T-helper 1 cell treated with Interleukin-12 subunit alpha and Interleukin-12 subunit beta and Interleukin-4 antibody, amounts not matched to agents 30 μg/mL and 1 μg/mL, for 36 hours (primary cell): ENCODE data around the gene NREP.
"Not testable (repeated sequence)": the region's sequence is repeated elsewhere in the genome, so short reads cannot be mapped to it uniquely, and the experiment has no call there.

Experiments used
- H3K27ac Mint-ChIP-seq: one replicate; pipeline ENCODE4 v1.8.0; 2021; ENCODE audit warnings: mild to moderate bottlenecking, mixed read lengths
- H3K27me3 Mint-ChIP-seq: one replicate; pipeline ENCODE4 v1.8.0; 2021; ENCODE audit warnings: low read depth, mixed read lengths
- H3K36me3 Mint-ChIP-seq: one replicate; pipeline ENCODE4 v1.8.0; 2021; ENCODE audit warnings: low read depth, mixed read lengths
- H3K4me1 Mint-ChIP-seq: one replicate; pipeline ENCODE4 v1.8.0; 2021; ENCODE audit warnings: low read depth, mixed read lengths
- H3K4me3 Mint-ChIP-seq: one replicate; pipeline ENCODE4 v1.8.0; 2021; ENCODE audit warnings: mild to moderate bottlenecking, moderate library complexity, mixed read lengths
- H3K9me3 Mint-ChIP-seq: one replicate; pipeline ENCODE4 v1.8.0; 2021; ENCODE audit warnings: mixed read lengths

NREP gene

DNA sequence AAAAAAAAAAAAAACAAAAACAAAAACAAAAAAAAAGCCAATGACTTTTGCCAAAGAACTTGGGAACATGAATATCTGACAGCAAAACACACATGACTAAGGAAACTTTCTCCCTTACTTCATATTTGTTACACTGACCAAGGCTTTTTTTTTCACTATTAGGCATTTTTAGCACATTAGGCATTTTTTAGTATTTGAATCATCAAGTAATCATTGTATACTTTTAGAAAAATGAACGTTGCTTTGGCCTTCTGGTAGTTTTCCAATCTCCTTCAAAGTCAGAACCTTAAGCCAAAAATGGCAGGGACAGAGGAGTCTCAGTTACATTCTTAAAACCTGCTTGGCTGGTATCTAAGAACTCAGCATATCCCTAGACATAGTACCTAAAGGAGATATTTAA is 19.3 kb downstream of the NREP start:
- no peaks in the 10 kb centered on the region for H3K27me3 Mint-ChIP-seq
- H3K4me1 Mint-ChIP-seq, result peaks cover 41% of the 10 kb centered on the region
- H3K9me3 Mint-ChIP-seq, result no peaks in the 10 kb centered on the region
- H3K36me3 Mint-ChIP-seq, result peaks cover 13% of the 10 kb centered on the region
- no peak overlapping the region for H3K4me3 Mint-ChIP-seq
- H3K27ac Mint-ChIP-seq, result no peak overlapping the region

DNA sequence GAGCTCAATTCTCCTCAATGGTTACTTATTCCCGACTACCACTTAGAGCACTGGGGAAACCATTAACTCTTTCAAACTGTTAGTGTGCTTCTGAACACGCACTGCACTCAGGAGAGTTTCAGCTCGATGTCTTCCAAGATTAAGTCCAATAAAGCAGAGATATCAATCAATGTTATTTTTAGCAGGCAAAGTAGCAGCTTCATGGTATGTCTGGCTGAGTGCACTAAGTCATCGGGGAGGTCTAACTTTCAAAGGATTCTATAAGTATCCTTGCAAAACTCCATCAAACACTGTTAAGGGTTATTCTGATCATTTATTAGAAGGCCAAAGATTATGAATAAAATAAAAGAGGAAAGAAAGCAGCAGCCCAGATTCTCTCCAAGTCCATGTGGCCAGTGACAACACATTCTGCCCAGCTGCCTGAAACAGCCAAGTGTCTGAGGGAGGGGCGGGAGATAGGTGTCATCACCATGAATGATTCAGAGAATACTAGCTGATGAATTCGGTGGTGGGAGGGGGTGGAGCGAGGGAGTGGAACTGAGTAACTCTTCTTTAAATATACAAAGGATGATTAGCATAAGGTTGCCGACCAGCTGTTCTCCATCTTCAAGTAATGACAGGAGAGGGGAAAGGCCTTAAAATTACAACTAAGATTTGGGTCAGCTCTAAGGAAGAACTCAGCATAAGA is 21.3 kb downstream of the NREP start:
- no peaks in the 10 kb centered on the region for H3K9me3 Mint-ChIP-seq
- no peak overlapping the region for H3K27ac Mint-ChIP-seq
- H3K36me3 Mint-ChIP-seq, result peaks cover 16% of the 10 kb centered on the region
- H3K4me3 Mint-ChIP-seq, result no peak overlapping the region
- peaks cover 39% of the 10 kb centered on the region for H3K4me1 Mint-ChIP-seq
- no peaks in the 10 kb centered on the region for H3K27me3 Mint-ChIP-seq

DNA sequence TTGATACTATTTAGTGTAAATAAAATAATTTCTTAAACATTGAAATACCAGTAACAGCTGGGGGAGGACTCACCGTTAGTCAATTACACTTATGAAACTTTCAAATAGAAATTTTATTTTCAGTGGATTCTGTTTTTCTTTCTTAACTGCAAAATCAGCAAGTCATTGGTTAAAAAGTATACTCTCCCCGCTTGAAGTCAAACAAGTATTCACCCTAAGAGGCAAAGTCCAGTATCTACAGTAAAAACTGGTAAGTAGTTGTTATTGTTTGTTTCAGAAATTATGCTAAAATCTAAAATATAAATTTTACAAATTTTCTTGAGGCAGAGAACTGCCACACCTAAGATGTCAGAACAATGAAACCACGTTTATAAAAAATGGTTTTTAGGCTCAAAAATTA is 22.4 kb downstream of the NREP start:
- no peaks in the 10 kb centered on the region for H3K27me3 Mint-ChIP-seq
- no peaks in the 10 kb centered on the region for H3K9me3 Mint-ChIP-seq
- peaks cover 25% of the 10 kb centered on the region for H3K36me3 Mint-ChIP-seq
- no peak overlapping the region for H3K27ac Mint-ChIP-seq
- H3K4me3 Mint-ChIP-seq, result no peak overlapping the region
- peaks cover 37% of the 10 kb centered on the region for H3K4me1 Mint-ChIP-seq

DNA sequence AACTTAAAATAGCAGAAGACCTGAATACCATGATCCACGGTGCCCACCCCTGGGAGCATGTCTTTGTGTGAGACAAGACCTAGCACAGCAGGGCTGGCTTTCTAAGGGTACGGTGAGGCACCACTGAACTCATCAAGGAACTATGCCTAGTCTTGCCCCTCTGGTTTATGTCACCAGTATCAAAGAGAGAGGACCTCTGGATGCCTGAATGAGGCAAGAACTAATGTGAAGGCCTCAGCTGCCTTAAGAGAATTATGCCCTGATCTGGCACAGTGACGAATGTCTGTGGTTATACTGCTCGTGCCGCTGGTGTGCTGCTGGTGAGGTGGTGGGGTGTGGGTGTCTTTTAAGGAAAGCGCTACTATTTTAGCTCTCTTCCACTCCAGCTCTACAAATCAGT is 23.0 kb downstream of the NREP start:
- H3K27me3 Mint-ChIP-seq, result no peaks in the 10 kb centered on the region
- H3K4me1 Mint-ChIP-seq, result peaks cover 36% of the 10 kb centered on the region
- H3K9me3 Mint-ChIP-seq, result no peaks in the 10 kb centered on the region
- H3K4me3 Mint-ChIP-seq, result no peak overlapping the region
- peaks cover 29% of the 10 kb centered on the region for H3K36me3 Mint-ChIP-seq
- H3K27ac Mint-ChIP-seq, result no peak overlapping the region

DNA sequence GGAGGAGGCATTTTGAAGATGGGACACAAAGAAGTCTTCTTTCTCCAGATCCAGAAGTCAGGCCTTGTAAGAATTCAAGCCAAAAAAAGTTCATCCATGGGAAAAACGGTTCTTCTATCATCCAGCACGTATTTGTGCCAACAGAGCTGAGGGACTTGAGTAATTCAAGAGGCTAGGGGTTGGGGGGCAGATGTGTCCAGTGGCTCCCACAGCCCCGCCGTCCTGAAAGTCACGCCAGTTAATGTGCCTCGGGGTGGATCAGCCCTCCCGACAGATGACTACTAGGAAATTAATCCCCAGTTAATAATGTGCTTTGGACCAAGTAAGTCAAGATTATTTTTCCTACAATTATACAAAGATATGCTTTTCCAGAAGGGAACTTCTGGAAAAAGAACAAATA is 23.4 kb downstream of the NREP start:
- H3K9me3 Mint-ChIP-seq, result no peaks in the 10 kb centered on the region
- peaks cover 33% of the 10 kb centered on the region for H3K36me3 Mint-ChIP-seq
- H3K27me3 Mint-ChIP-seq, result no peaks in the 10 kb centered on the region
- H3K4me3 Mint-ChIP-seq, result no peak overlapping the region
- H3K27ac Mint-ChIP-seq, result no peak overlapping the region
- H3K4me1 Mint-ChIP-seq, result peaks cover 31% of the 10 kb centered on the region

DNA sequence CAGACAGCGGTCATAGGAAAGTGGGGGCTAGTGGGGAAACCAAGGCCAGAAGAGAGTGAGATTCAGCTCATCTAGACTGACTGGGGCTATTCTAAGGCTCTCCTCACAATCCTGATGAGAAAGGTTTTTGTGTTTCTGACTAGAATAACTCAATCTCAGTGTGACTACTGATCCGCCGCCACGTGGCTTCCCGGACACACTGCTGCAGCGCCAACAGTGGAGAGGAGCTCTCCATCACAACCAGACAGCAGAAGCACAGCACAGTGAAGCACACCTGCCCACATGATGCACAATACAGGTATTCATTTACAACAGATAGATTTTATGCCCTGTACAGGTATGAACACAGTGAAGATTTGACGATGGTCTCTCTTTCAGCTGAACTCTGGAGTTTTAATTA is 25.4 kb downstream of the NREP start:
- Mint-ChIP-seq H3K36me3 (peaks cover 27% of the 10 kb centered on the region), H3K9me3 (no peaks in the 10 kb centered on the region), H3K4me1 (peaks cover 26% of the 10 kb centered on the region), H3K27me3 (no peaks in the 10 kb centered on the region), H3K27ac (no peak overlapping the region), H3K4me3 (no peak overlapping the region)

DNA sequence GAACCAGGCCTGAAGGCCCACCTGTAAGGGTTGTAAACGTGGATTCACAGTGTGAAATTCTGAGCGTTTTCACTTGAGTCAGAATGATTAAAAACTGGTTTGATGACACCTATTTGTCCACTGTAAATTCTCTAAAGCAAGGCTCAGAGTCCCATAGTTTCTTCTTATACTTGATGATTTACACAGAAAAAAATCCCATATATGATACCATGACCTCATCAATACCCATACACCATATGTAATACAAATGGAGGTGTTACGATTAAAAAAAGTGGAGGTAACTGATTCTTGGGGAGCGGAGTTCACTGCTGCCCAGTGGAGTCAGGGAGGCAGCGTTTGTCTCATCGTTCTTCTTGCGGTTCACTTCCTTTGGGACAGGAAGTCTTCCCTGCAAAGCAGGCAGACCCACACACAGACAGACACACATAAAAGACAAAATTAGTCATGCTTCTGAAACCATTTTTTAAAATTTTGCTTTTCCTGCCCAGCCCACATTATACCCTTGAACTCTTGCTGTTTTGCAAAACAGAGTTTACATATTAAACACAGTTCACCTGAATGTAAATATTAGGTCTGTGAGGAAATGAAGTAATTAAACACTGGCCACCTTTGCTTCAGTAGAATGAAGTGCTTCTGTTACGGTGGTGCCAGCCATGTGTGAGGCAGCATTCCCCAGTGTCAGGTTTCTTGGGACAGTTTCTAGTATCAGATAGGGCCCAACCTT is 26.2 kb downstream of the NREP start:
- Mint-ChIP-seq H3K4me1 (peaks cover 26% of the 10 kb centered on the region), H3K27ac (no peak overlapping the region)

DNA sequence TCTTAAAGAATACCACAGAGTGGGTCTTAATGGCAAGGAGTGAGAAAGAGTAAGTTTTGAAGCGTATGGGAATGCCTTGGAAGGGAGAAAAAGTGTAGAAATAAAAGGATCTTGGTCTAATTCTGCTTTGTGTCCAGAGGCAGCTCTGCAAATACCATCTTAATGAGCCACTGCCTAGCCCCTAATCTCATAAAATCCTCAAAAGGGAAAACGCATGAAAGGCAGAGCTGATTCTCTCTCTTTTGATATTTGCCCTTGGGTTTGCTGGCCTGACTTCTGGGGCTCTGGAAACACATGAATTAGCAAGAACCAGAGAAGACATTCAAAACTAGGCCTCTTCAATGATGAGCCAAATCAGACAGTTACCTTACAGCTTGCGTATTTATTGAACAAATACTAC is 28.1 kb downstream of the NREP start:
- Mint-ChIP-seq H3K36me3 (peaks cover 24% of the 10 kb centered on the region), H3K4me3 (no peak overlapping the region), H3K9me3 (no peaks in the 10 kb centered on the region), H3K27ac (no peak overlapping the region), H3K27me3 (no peaks in the 10 kb centered on the region), H3K4me1 (peaks cover 18% of the 10 kb centered on the region)

More for the DNA sequence above, 26.2 kb downstream of the NREP start:
- Mint-ChIP-seq H3K9me3 (no peaks in the 10 kb centered on the region), H3K27me3 (no peaks in the 10 kb centered on the region), H3K4me3 (no peak overlapping the region), H3K36me3 (peaks cover 29% of the 10 kb centered on the region)

DNA sequence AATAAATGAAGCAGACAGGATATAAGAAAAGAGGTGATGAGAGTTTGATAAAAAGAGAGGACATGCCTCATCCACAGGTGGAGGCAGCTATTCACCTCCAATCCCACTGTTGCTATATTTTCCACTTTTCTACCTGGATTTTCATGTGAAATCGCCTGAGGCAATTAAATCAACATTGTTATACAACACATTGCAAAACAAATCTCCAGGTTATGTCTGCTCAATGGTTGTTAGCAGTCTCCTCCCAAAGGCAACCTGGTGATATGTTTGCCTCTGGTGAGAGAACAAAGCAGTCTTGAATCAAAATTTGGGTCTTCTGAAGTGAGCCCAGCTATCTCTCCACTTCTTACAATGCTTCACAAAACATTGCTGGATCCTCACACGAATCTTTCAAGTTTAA is 30.0 kb downstream of the NREP start:
- no peaks in the 10 kb centered on the region for H3K27me3 Mint-ChIP-seq
- no peak overlapping the region for H3K4me3 Mint-ChIP-seq
- peaks cover 13% of the 10 kb centered on the region for H3K4me1 Mint-ChIP-seq
- H3K27ac Mint-ChIP-seq, result no peak overlapping the region
- no peaks in the 10 kb centered on the region for H3K9me3 Mint-ChIP-seq
- peaks cover 22% of the 10 kb centered on the region for H3K36me3 Mint-ChIP-seq

DNA sequence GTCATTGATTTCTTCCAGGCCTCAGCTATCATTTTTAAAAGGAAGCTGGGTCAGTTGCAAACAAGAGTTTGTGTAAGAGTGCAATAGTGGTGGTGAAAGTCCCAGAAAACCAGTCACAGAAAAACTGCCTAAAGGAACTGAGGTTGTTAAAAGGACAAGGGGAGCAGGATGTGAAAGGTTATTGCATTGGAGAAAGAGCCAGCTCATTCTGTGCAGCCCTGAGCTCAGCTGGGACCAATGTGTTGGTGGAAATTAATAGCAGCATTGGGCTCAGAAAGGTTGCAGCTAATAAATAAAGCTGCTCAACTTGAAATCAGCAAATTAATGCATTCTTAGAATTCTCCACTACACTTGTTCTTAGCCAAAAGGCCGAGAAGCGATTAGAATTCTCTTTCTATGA is 34.9 kb downstream of the NREP start:
- H3K9me3 Mint-ChIP-seq, result no peaks in the 10 kb centered on the region
- no peak overlapping the region for H3K4me3 Mint-ChIP-seq
- no peak overlapping the region for H3K27ac Mint-ChIP-seq
- no peaks in the 10 kb centered on the region for H3K4me1 Mint-ChIP-seq
- H3K27me3 Mint-ChIP-seq, result peaks cover 5% of the 10 kb centered on the region
- peaks cover 2% of the 10 kb centered on the region for H3K36me3 Mint-ChIP-seq

DNA sequence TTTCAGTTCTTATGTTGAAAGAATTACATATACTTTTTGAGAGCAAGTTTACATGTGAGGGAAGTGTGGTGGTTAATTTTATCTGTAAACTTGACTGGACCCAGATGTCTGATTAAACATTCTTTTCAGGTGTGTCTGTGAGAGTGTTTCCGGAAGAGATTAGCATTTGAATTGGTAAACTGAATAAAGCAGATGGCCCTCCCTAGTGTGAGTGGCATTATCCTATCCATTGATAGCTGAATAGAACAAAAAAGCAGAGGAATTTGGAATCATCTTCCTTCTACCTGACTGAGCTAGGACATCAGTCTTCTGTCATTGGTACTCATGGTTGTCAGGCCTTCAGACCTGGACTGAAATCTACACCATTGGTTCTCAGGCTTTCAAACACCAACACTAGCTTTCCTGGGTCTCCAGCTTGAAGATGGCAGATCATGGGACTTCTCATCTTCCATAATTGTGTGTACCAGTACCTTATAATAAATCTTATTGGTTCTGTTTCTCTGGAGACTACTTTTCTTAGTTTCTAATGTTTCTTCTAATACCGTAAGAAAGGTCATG is 36.6 kb downstream of the NREP start:
- H3K27ac Mint-ChIP-seq, result no peak overlapping the region
- peaks cover 6% of the 10 kb centered on the region for H3K27me3 Mint-ChIP-seq
- no peak overlapping the region for H3K4me3 Mint-ChIP-seq
- no peaks in the 10 kb centered on the region for H3K36me3 Mint-ChIP-seq
- H3K4me1 Mint-ChIP-seq, result no peaks in the 10 kb centered on the region
- peaks cover 3% of the 10 kb centered on the region for H3K9me3 Mint-ChIP-seq

DNA sequence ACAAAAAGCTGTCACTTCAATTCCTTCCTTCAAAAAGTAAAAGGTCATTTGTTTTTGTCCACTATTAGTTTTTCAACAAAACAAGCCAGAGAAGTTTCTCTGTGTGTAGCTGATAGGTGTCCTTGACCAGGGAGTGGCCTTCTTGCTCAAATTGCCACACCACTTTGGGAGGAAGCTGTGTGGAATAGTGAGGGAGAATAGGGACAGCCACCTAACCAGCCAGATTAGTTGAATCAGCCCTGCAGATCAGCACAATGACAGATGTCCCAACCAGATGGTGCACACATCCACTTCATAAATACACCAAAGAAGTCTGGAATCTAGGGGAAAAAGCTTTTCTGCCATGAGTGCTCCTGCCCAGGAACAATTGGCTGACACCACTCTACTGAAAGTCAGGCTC is 37.2 kb downstream of the NREP start:
- H3K9me3 Mint-ChIP-seq, result peaks cover 7% of the 10 kb centered on the region
- H3K36me3 Mint-ChIP-seq, result no peaks in the 10 kb centered on the region
- peaks cover 12% of the 10 kb centered on the region for H3K27me3 Mint-ChIP-seq
- no peaks in the 10 kb centered on the region for H3K4me1 Mint-ChIP-seq
- H3K4me3 Mint-ChIP-seq, result no peak overlapping the region
- H3K27ac Mint-ChIP-seq, result no peak overlapping the region

DNA sequence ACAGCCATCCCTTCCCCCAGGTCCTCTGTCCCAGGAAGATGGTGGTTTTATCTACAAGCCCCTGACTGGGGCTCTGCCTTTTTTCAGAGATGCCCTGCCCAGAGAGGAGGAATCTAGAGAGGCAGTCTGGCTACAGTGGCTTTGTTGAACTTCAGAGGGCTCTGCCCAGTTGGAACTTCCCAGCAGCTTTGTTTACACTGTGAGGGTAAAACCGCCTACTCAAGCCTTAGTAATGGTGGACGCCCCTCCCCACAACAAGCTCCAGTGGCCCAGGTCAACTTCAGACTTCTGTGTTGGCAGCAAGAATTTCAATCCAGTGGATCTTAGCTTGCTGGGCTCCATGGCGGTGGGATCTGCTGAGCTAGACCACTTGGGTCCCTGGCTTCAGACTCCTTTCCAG is 40.2 kb downstream of the NREP start:
- not testable (repeated sequence) for H3K4me1 Mint-ChIP-seq, H3K27ac Mint-ChIP-seq, H3K36me3 Mint-ChIP-seq, H3K4me3 Mint-ChIP-seq
- peaks cover 15% of the 10 kb centered on the region for H3K9me3 Mint-ChIP-seq
- peaks cover 27% of the 10 kb centered on the region for H3K27me3 Mint-ChIP-seq

DNA sequence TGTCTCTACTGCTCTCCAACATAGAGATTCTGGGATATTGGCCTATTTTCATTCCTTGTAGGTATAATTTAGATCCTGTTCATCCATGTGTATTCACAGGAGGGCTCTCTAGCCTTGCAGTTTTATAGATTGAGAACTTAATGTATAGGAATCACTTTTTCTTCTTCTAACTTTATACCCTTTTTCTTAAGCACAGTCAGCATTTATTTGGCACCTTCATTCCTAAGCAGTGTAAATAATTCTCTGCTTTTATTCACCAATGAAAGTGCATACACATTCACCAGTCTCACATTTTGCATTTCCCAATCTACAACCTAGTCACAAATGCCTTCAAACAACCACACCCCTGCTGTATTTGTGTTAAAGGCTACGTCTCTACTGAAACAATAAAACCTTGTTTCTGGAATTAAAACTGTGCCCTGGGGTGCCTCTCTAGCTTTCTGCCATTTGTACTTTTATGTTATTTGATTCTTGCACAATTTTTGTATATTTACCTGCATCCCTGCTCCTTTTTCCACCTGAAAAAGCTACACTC is 49.3 kb downstream of the NREP start:
- Mint-ChIP-seq H3K4me3 (no peak overlapping the region), H3K27me3 (peaks cover 4% of the 10 kb centered on the region), H3K9me3 (peaks cover 5% of the 10 kb centered on the region), H3K36me3 (no peaks in the 10 kb centered on the region), H3K4me1 (peaks cover 14% of the 10 kb centered on the region), H3K27ac (no peak overlapping the region)

DNA sequence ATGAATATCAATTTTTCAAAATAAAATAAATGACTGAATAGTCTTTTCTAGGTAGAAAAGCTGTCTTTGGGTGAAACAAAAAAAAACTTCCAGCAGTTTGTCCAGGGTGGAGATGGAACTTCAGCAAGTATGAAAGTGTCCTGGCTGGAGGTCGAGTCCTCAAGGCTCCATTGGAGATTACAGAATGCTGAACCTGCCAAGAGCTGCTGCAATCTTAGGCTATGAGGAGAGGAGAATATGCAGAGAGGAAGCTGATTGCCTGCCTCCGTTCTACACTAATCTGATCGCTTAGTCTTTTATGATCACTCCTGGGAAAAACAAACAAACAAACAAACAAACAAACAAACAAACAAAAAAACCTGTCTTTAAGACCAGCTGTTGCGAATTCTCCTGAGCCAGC is 50.6 kb downstream of the NREP start:
- peaks cover 16% of the 10 kb centered on the region for H3K4me1 Mint-ChIP-seq
- no peak overlapping the region for H3K4me3 Mint-ChIP-seq
- H3K9me3 Mint-ChIP-seq, result no peaks in the 10 kb centered on the region
- peaks cover 4% of the 10 kb centered on the region for H3K27me3 Mint-ChIP-seq
- no peaks in the 10 kb centered on the region for H3K36me3 Mint-ChIP-seq
- no peak overlapping the region for H3K27ac Mint-ChIP-seq
